HG02588 (cell line): ENCODE data around the gene UQCC3.
A peak's percentile ranks its signal among the peaks of the same experiment; 100 is the strongest.
"Not testable (repeated sequence)": the region's sequence is repeated elsewhere in the genome, so short reads cannot be mapped to it uniquely, and the experiment has no call there.

Source experiments
- ATAC-seq: cut with Tn5 transposase; IDR thresholded peaks from one replicate; pipeline ENCODE4 v1.9.1; 2021; ENCODE audit warnings: mild to moderate bottlenecking, moderate library complexity; ENCODE audit not compliant: unreplicated experiment

The UQCC3 gene

GRCh38 chr11:62671608-62672389 is at the start of gene UQCC3, which contains the start of gene LBHD1:
Gene UQCC3, plus strand, starts transcription at chr11:62671673. Its CDS starts 73 bp downstream, at chr11:62671746.
Gene LBHD1, minus strand, starts transcription at chr11:62672267. Its CDS starts 2,236 bp downstream, at chr11:62670031.
- peak; percentile 47 for ATAC-seq

- no peak for ATAC-seq
These were observed 48.9 kb upstream of the UQCC3 start for GRCh38 chr11:62622476-62623089.

- no peak for ATAC-seq
These were observed 43.8 kb upstream of the UQCC3 start for GRCh38 chr11:62627713-62628112.

- ATAC-seq: no peak
These were observed 39.0 kb upstream of the UQCC3 start for GRCh38 chr11:62632492-62632891.

- ATAC-seq: no peak
These were observed 27.3 kb upstream of the UQCC3 start for GRCh38 chr11:62644220-62644619.

GRCh38 chr11:62645671-62645945 is 25.9 kb upstream of the UQCC3 start:
- ATAC-seq: no peak

GRCh38 chr11:62645946-62646824 is 25.3 kb upstream of the UQCC3 start, which contains the start of gene GANAB:
Gene GANAB, minus strand, starts transcription at chr11:62646613. Its CDS starts 14 bp downstream, at chr11:62646599.
- ATAC-seq: peak; percentile 83

GRCh38 chr11:62646825-62647608 is 24.5 kb upstream of the UQCC3 start:
- no peak for ATAC-seq

- ATAC-seq: no peak
These were observed 23.9 kb upstream of the UQCC3 start for GRCh38 chr11:62647609-62648005.

GRCh38 chr11:62648185-62648966 is 23.1 kb upstream of the UQCC3 start:
- no peak for ATAC-seq

- no peak for ATAC-seq
These were observed 22.5 kb upstream of the UQCC3 start for GRCh38 chr11:62648967-62649364.

- no peak for ATAC-seq
These were observed 22.0 kb upstream of the UQCC3 start for GRCh38 chr11:62649486-62649885.

GRCh38 chr11:62650283-62650682 is 21.2 kb upstream of the UQCC3 start:
- ATAC-seq: not testable (repeated sequence)

- ATAC-seq: no peak
These were observed 19.1 kb upstream of the UQCC3 start for GRCh38 chr11:62652161-62653006.

GRCh38 chr11:62654297-62654696 is 17.2 kb upstream of the UQCC3 start:
- no peak for ATAC-seq

GRCh38 chr11:62656796-62657429 is 14.6 kb upstream of the UQCC3 start:
- no peak for ATAC-seq

- ATAC-seq: no peak
These were observed 6.9 kb upstream of the UQCC3 start for GRCh38 chr11:62664405-62665074.

- ATAC-seq: peak; percentile 80
These were observed 6.3 kb upstream of the UQCC3 start, which contains the start of the genes C11orf98 and CSKMT for GRCh38 chr11:62665075-62665598. Gene C11orf98, minus strand, starts transcription at chr11:62665210. Its CDS starts 41 bp downstream, at chr11:62665169. Gene CSKMT, plus strand, starts transcription at chr11:62665312. Its CDS starts 568 bp downstream, at chr11:62665880.
